Uterus (tissue), 2 donors: Measurements from ENCODE around the gene CLCN3.

Experiments
- POLR2A ChIP-seq, 2 donors: fragments of 450-650 bp; IDR thresholded peaks; one replicate each; pipeline ENCODE4 v1.6.1; 2016; ENCODE audit warnings: antibody characterized with exemption in 2 of 2, mild to moderate bottlenecking in 1 of 2, moderate library complexity in 1 of 2
- TF ChIP-seq, protein P1 (sequence below), 4 experiments: fragments of 200-600 bp in 2 of 4; fragments of 450-650 bp in 2 of 4; sonication (generic) in 2 of 4; IDR thresholded peaks; one replicate each; pipeline ENCODE4 v1.5.1; 2016 to 2019; ENCODE audit warnings: antibody characterized with exemption in 4 of 4, mild to moderate bottlenecking in 2 of 4, moderate library complexity in 1 of 4

DNA sequence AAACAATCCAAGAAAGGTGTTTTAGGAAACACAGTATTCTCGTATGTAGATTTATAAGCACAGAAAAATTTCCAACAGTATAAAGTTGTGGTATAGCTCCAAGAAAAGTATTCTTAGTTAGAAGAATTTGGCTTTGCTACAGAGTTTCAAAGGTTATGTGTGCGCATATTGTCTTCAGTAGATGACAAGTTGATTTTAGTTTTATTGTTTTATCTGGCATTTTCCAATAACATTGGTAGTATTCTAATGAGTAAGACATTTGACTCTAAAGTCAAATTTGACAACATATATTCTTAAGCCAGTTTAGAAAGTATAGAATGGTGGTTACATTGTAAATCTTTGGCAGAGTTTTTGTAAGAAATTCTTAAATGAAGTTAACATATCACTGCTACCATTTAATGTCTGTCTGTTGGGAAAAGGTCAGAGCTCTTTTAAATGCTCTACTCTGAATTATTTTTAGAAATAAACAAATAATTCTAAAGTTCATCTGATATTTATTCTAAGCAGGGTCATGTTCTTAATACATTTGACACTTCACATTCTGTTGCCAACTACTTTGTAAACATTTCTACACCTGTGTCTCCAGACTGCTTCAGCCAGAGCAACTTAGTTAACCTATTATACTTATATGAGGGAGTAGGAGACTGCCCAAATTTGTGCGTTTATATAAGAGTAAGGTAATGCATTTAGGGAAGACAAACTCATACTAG lies 30.0 kb downstream of the CLCN3 start:
- TF ChIP-seq POLR2A (IDR thresholded peaks at IDR 0.05) = no peak
- TF ChIP-seq, protein P1, sequence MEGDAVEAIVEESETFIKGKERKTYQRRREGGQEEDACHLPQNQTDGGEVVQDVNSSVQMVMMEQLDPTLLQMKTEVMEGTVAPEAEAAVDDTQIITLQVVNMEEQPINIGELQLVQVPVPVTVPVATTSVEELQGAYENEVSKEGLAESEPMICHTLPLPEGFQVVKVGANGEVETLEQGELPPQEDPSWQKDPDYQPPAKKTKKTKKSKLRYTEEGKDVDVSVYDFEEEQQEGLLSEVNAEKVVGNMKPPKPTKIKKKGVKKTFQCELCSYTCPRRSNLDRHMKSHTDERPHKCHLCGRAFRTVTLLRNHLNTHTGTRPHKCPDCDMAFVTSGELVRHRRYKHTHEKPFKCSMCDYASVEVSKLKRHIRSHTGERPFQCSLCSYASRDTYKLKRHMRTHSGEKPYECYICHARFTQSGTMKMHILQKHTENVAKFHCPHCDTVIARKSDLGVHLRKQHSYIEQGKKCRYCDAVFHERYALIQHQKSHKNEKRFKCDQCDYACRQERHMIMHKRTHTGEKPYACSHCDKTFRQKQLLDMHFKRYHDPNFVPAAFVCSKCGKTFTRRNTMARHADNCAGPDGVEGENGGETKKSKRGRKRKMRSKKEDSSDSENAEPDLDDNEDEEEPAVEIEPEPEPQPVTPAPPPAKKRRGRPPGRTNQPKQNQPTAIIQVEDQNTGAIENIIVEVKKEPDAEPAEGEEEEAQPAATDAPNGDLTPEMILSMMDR (IDR thresholded peaks at IDR 0.05) = no peak
